Measurements from ENCODE around the gene RABEP1.

Gene RABEP1

GRCh38 chr17:5248821-5249479, 33.1 kb upstream of the RABEP1 start:
- FAIRE-seq, result no peak

GRCh38 chr17:5249615-5250014, 32.5 kb upstream of the RABEP1 start:
- FAIRE-seq, result peak; percentile 24
- DNase-seq (ENCODE audit: insufficient read length), result no peak
- no peak for TF ChIP-seq POLR2A (IDR thresholded peaks at IDR 0.05; ENCODE audit: low read depth, low read length)
- no peak for TF ChIP-seq TAF1 (IDR thresholded peaks at IDR 0.05; ENCODE audit: borderline replicate concordance, low read depth, low read length)
- no peak for TF ChIP-seq POLR2AphosphoS5 (IDR thresholded peaks at IDR 0.05; ENCODE audit: low read depth, low read length)

More at GRCh38 chr17:5248821-5249479, 33.1 kb upstream of the RABEP1 start:
- DNase-seq (ENCODE audit: insufficient read length), result no peak
- TF ChIP-seq TAF1 (IDR thresholded peaks at IDR 0.05; ENCODE audit: borderline replicate concordance, low read depth, low read length) (no peak), POLR2AphosphoS5 (IDR thresholded peaks at IDR 0.05; ENCODE audit: low read depth, low read length) (no peak), POLR2A (IDR thresholded peaks at IDR 0.05; ENCODE audit: low read depth, low read length) (no peak)

- FAIRE-seq, result no peak
- no peak for TF ChIP-seq POLR2A (IDR thresholded peaks at IDR 0.05; ENCODE audit: low read depth, low read length)
- TF ChIP-seq POLR2AphosphoS5 (IDR thresholded peaks at IDR 0.05; ENCODE audit: low read depth, low read length), result no peak
- no peak for TF ChIP-seq TAF1 (IDR thresholded peaks at IDR 0.05; ENCODE audit: borderline replicate concordance, low read depth, low read length)
- DNase-seq (ENCODE audit: insufficient read length), result no peak
Measured at GRCh38 chr17:5254414-5254813, 27.7 kb upstream of the RABEP1 start.

- no peak for DNase-seq (ENCODE audit: insufficient read length)
- FAIRE-seq, result peak; percentile 96
- TF ChIP-seq POLR2AphosphoS5 (IDR thresholded peaks at IDR 0.05; ENCODE audit: low read depth, low read length), result no peak
- no peak for TF ChIP-seq TAF1 (IDR thresholded peaks at IDR 0.05; ENCODE audit: borderline replicate concordance, low read depth, low read length)
Measured at GRCh38 chr17:5254903-5255521, 27.1 kb upstream of the RABEP1 start.

GRCh38 chr17:5257124-5257523, 25.0 kb upstream of the RABEP1 start:
- TF ChIP-seq POLR2A (IDR thresholded peaks at IDR 0.05; ENCODE audit: low read depth, low read length) (no peak), TAF1 (IDR thresholded peaks at IDR 0.05; ENCODE audit: borderline replicate concordance, low read depth, low read length) (no peak), POLR2AphosphoS5 (IDR thresholded peaks at IDR 0.05; ENCODE audit: low read depth, low read length) (no peak)
- FAIRE-seq (no peak), DNase-seq (ENCODE audit: insufficient read length) (no peak)

GRCh38 chr17:5260542-5260941, 21.5 kb upstream of the RABEP1 start:
- TF ChIP-seq POLR2AphosphoS5 (IDR thresholded peaks at IDR 0.05; ENCODE audit: low read depth, low read length) (no peak), POLR2A (IDR thresholded peaks at IDR 0.05; ENCODE audit: low read depth, low read length) (no peak), TAF1 (IDR thresholded peaks at IDR 0.05; ENCODE audit: borderline replicate concordance, low read depth, low read length) (no peak)

GRCh38 chr17:5262416-5262991, 19.6 kb upstream of the RABEP1 start:
- FAIRE-seq (no peak), DNase-seq (ENCODE audit: insufficient read length) (no peak)
- TF ChIP-seq POLR2A (IDR thresholded peaks at IDR 0.05; ENCODE audit: low read depth, low read length) (no peak), TAF1 (IDR thresholded peaks at IDR 0.05; ENCODE audit: borderline replicate concordance, low read depth, low read length) (no peak), POLR2AphosphoS5 (IDR thresholded peaks at IDR 0.05; ENCODE audit: low read depth, low read length) (no peak)

More at GRCh38 chr17:5260542-5260941, 21.5 kb upstream of the RABEP1 start:
- FAIRE-seq (no peak), DNase-seq (ENCODE audit: insufficient read length) (no peak)

- no peak for FAIRE-seq
- no peak for DNase-seq (ENCODE audit: insufficient read length)
- TF ChIP-seq POLR2A (IDR thresholded peaks at IDR 0.05; ENCODE audit: low read depth, low read length), result no peak
- TF ChIP-seq POLR2AphosphoS5 (IDR thresholded peaks at IDR 0.05; ENCODE audit: low read depth, low read length), result no peak
- TF ChIP-seq TAF1 (IDR thresholded peaks at IDR 0.05; ENCODE audit: borderline replicate concordance, low read depth, low read length), result no peak
Measured at GRCh38 chr17:5263441-5263840, 18.6 kb upstream of the RABEP1 start.

GRCh38 chr17:5264893-5265292, 17.2 kb upstream of the RABEP1 start:
- no peak for FAIRE-seq
- no peak for DNase-seq (ENCODE audit: insufficient read length)
- TF ChIP-seq POLR2A (IDR thresholded peaks at IDR 0.05; ENCODE audit: low read depth, low read length) (no peak), POLR2AphosphoS5 (IDR thresholded peaks at IDR 0.05; ENCODE audit: low read depth, low read length) (no peak), TAF1 (IDR thresholded peaks at IDR 0.05; ENCODE audit: borderline replicate concordance, low read depth, low read length) (no peak)

- DNase-seq (ENCODE audit: insufficient read length) (no peak), FAIRE-seq (no peak)
- TF ChIP-seq TAF1 (IDR thresholded peaks at IDR 0.05; ENCODE audit: borderline replicate concordance, low read depth, low read length) (no peak), POLR2AphosphoS5 (IDR thresholded peaks at IDR 0.05; ENCODE audit: low read depth, low read length) (no peak), POLR2A (IDR thresholded peaks at IDR 0.05; ENCODE audit: low read depth, low read length) (no peak)
Measured at GRCh38 chr17:5269241-5269960, 12.7 kb upstream of the RABEP1 start.

GRCh38 chr17:5272322-5272721, 9.8 kb upstream of the RABEP1 start:
- no peak for TF ChIP-seq POLR2AphosphoS5 (IDR thresholded peaks at IDR 0.05; ENCODE audit: low read depth, low read length)
- no peak for TF ChIP-seq POLR2A (IDR thresholded peaks at IDR 0.05; ENCODE audit: low read depth, low read length)
- no peak for TF ChIP-seq TAF1 (IDR thresholded peaks at IDR 0.05; ENCODE audit: borderline replicate concordance, low read depth, low read length)
- FAIRE-seq, result no peak
- no peak for DNase-seq (ENCODE audit: insufficient read length)
